Measurements from ENCODE around the gene BAZ1A.

BAZ1A gene

GRCh38 chr14:34875031-34875922 is at the start of gene BAZ1A:
TSS of gene BAZ1A (minus strand) at chr14:34875360. CDS start at chr14:34874604, 756 bp downstream.
- in situ Hi-C loops (cut with MboI; ENCODE audit: low sequenced_read_pairs): no loop called here

DNA sequence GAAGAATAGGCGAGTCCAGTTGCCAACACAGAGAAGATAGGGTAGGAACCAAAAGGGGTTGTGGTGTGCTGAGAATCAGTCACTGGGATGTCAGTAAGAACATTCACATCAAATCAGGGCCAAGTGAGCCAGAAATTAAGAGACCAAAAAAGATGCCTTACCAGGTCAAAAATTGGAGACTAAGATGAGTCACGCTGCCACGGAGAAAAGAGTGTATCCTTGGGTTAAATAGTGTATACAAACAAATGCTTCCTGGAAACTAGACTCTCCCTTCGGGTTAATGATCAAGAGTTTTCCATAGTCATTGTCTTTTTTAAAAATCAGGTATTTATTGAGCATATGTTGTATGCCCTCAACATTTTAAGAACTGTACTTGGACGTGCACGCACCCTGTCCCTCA is 45.2 kb upstream of the BAZ1A start:
- in situ Hi-C loops (cut with MboI; ENCODE audit: low sequenced_read_pairs): no loop called here

GRCh38 chr14:34913619-34914018 is 38.5 kb upstream of the BAZ1A start:
- in situ Hi-C loops (cut with MboI; ENCODE audit: low sequenced_read_pairs): no loop called here

DNA sequence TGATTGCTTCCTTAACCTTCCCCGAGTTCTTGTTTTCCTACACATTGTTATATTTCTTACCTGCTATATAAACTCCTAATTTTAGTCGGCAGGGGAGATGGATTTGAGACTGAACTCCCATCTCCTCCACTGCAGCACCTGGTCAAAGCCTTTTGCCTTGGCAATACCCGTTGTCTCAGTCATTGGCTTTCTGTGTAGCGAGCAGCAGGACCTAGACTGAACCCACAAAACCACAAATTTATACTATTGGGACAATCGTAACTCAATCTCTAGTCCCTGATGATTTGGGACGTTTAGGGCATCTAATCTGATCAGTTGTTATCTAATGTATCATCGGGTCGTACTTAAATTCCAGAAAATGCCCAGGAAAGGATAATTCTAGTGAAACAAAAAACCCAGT is 37.8 kb upstream of the BAZ1A start:
- in situ Hi-C loops (cut with MboI; ENCODE audit: low sequenced_read_pairs): no loop called here

DNA sequence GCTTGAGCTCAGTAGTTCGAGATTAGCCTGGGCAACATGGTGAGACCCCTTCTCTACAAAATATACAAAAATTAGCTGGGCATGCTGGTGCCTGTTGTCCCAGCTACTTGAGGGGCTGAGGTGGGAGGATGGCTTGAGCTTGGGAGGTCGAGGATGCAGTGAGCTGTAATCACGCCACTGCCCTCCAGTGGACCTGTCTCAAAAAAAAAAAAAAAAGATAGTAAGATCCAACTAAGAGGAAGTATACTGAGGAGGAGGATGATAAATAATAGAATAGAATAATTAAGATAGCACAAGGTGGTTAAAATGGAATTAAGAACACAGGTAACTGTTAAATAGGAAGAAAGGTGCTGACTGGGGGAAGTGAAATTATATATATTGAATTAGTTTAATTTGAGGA is 37.0 kb upstream of the BAZ1A start:
- in situ Hi-C loops (cut with MboI; ENCODE audit: low sequenced_read_pairs): no loop called here

GRCh38 chr14:34911209-34912150 is 36.3 kb upstream of the BAZ1A start:
- in situ Hi-C loops (cut with MboI; ENCODE audit: low sequenced_read_pairs): no loop called here

DNA sequence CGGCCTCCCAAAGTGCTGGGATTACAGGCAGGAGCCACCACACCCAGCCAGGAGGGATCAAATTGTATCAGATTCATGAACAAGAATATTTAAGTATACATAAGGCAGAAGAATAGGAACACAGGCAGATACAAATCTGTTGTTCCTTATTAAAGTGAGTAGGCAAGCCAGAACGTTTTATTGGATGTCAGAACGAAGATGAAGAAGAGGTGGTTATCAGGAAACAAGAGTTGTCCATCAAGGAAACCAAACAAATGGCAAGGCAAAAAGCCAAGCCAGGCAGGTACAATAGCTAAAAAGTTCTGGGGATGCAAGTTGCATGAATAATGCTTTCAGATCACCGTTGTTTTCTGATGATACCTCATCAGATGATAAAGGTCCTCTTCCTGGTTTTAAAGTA is 31.1 kb upstream of the BAZ1A start:
- in situ Hi-C loops (cut with MboI; ENCODE audit: low sequenced_read_pairs): no loop called here

DNA sequence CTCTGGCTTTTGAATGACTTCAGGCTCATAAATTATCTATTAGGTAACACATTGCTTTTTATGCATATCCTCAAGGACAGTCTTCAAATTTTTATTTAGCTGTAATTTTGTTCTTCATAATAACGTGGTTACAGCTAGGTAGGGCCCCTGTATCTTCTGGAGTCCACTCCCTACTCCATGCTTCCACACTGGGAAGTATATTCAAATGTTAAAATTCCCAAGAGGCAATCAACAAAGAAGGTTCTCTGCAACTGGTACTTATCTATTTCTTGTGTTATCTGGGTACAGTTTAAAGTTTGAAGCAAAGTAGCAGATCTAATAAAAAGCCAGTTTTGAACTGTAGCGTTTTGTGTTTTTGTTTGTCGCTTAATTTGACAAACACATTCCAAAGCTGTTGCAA is 20.1 kb upstream of the BAZ1A start:
- in situ Hi-C loops (cut with MboI; ENCODE audit: low sequenced_read_pairs): no loop called here

- in situ Hi-C loops (cut with MboI; ENCODE audit: low sequenced_read_pairs): no loop called here
These were observed 15.8 kb upstream of the BAZ1A start for GRCh38 chr14:34890937-34891336.

DNA sequence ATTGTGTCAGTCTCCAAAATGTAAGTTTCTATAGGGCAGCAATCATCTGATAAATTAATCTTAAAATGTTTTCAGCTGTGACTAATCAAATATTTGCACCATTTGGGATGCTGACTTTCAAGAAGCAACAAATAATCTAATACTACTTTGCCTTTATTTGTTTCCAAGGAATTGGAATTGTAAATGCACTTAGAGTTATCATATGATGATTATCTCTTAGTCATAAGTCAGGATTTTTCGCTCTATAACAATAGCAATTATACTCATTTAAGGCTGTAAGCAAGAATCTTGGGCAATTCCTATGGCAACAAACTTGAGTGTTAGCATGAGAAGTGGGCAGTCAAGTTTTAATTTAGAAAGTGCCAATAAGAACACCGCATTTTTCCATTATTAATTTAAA is 13.0 kb upstream of the BAZ1A start:
- in situ Hi-C loops (cut with MboI; ENCODE audit: low sequenced_read_pairs): no loop called here

DNA sequence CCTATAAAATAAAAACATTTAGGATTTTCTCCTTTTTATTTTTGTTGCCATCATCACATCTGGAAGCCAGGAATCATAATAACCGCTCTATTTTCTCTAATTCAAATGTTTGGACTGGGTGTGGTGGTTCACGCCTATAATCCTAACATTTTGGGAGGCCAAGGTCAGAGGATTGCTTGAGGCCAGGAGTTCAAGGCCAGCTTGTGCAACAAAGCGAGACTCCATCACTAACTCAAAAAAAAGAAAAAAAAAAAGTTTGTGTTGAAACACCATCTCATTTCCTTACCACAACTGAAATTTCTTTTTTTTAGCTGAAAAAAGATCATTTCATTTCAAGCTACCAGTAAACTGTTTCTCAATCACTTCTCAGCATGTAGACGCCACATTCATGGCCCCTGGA is 8.8 kb upstream of the BAZ1A start:
- in situ Hi-C loops (cut with MboI; ENCODE audit: low sequenced_read_pairs): no loop called here

DNA sequence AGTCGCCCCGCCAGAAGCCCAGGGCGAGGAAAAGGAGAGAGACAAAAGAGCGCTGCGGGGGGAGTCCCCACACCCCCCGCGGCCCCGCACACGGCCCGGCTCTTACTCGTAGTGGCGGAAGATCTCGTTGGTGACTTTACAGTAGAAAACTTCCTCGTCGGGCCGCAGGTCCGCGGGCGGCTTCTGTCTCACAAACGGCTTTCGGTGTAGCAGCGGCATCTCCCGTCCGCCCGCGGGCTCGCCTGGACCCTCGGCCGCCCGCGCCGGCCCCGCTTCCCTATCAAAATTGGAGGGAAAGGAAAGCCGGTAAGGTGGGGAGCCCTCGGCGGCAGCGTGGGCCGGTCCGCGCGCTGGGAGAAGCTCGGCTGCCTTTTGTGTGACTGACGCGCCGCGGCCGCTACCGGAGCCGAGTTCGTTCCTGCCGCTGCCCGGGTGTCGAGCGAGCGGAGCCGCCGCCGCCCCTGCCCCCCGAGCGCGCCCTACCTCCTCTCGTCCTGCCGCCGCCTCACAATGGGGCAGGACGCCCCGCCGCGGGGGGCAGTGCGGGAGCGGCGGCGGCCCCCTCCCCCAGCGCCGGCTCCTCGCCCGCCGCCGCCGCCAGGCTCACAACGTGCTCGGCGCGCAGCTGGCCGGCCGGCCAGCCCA is 652 bp downstream of the BAZ1A start:
- in situ Hi-C loops (cut with MboI; ENCODE audit: low sequenced_read_pairs): no loop called here

DNA sequence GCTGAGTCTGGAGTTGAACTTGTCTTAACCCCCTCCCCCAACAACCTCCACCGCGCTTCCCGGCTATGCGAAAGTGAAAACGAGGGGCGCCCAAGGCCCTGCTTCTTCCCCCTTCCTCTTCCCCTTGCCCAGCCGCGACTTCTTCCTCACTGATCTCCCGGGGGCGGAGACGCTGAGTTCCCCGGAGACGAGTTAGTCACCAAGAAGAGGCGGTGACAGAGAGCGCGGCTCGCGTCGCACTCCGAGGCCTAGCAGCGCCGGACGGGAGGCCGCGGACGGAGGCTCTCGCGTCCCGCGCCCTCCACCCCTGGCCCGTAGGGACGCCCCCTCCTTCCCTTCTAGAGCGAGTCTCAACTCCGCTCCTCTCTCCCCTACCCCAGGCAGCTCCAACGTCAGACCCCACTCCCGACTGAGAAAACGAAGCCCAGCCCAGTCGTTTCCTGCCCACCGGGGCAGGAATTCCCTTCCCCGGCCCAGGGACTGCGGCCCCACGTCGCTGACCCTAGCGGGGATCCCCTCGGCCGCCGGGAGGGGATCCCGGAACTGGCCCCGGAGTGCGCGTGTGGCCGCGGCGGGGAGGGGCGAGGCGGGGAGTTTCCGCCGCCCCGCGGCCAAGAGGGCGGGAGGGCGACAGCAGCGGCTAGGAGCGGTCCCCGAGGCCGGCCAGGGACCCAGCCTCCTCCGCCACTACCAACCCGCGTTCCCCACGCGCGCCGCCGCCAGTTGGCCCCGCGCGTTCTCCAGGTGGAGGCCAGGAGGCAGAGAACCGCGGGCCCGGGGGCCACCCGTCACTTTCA is 1.4 kb downstream of the BAZ1A start:
- in situ Hi-C loops (cut with MboI; ENCODE audit: low sequenced_read_pairs): no loop called here

- in situ Hi-C loops (cut with MboI; ENCODE audit: low sequenced_read_pairs): no loop called here
These were observed 2.2 kb downstream of the BAZ1A start for GRCh38 chr14:34872822-34873588.

DNA sequence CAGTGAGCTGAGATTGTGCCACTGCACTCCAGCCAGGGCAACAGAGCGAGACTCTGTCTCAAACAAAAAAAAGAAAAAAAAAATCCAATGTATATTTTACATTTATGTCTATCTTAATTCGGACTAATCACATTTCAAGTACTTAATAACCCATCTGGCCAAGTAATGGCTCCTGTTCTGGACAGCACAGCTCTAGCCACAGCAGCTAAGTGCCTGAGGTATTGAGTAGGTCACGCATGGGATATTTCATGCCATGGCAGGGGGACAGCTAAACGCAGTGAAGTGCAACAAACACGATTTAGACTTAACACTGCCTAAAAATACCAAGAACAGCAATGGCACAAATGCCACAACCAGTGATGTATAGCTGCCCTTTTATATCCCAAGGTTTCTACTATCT is 8.0 kb downstream of the BAZ1A start:
- in situ Hi-C loops (cut with MboI; ENCODE audit: low sequenced_read_pairs): no loop called here

GRCh38 chr14:34865889-34866574 is 9.1 kb downstream of the BAZ1A start:
- in situ Hi-C loops (cut with MboI; ENCODE audit: low sequenced_read_pairs): no loop called here

- in situ Hi-C loops (cut with MboI; ENCODE audit: low sequenced_read_pairs): no loop called here
These were observed 11.3 kb downstream of the BAZ1A start for GRCh38 chr14:34863844-34864243.

GRCh38 chr14:34858765-34859164 is 16.4 kb downstream of the BAZ1A start:
- in situ Hi-C loops (cut with MboI; ENCODE audit: low sequenced_read_pairs): no loop called here

Data from hTERT RPE-1 (cell line).